KMS-11 (cell line): ENCODE data around the gene ZNF665.
"Not testable (repeated sequence)": the region's sequence is repeated elsewhere in the genome, so short reads cannot be mapped to it uniquely, and the experiment has no call there.

Experiments used
- H2AFZ ChIP-seq: fragments of 200-600 bp; sonication (generic); 2 replicates; pipeline ENCODE4 v1.6.1; 2016; ENCODE audit warnings: antibody characterized with exemption, mixed run types, low read depth
- H3K27ac ChIP-seq: fragments of 200-600 bp; sonication (generic); 2 replicates; pipeline ENCODE4 v1.6.1; 2016; ENCODE audit warnings: mild to moderate bottlenecking, mixed run types
- H3K27me3 ChIP-seq: fragments of 200-600 bp; sonication (generic); 2 replicates; pipeline ENCODE4 v1.6.1; 2017; ENCODE audit warnings: mild to moderate bottlenecking, low read depth, mixed run types, moderate library complexity; ENCODE audit not compliant: insufficient read depth
- H3K36me3 ChIP-seq: fragments of 200-600 bp; sonication (generic); 2 replicates; pipeline ENCODE4 v1.6.1; 2017; ENCODE audit warnings: mild to moderate bottlenecking, mixed run types; ENCODE audit not compliant: insufficient read depth
- H3K4me1 ChIP-seq: fragments of 200-600 bp; sonication (generic); 2 replicates; pipeline ENCODE4 v1.6.1; 2016; ENCODE audit warnings: mild to moderate bottlenecking, low read depth, mixed run types; ENCODE audit not compliant: poor library complexity, severe bottlenecking
- H3K4me2 ChIP-seq: fragments of 200-600 bp; sonication (generic); 2 replicates; pipeline ENCODE4 v1.7.0; 2016; ENCODE audit warnings: mild to moderate bottlenecking, mixed run types
- H3K4me3 ChIP-seq: fragments of 200-600 bp; sonication (generic); IDR thresholded peaks from 2 replicates; pipeline ENCODE4 v1.6.1; 2017; ENCODE audit warnings: low read depth, low read length, mixed read lengths; ENCODE audit not compliant: insufficient read depth
- H3K79me2 ChIP-seq: fragments of 200-600 bp; sonication (generic); 2 replicates; pipeline ENCODE4 v1.6.1; 2016; ENCODE audit warnings: low read depth, mixed run types; ENCODE audit not compliant: insufficient read depth
- H3K9ac ChIP-seq: fragments of 200-600 bp; sonication (generic); 2 replicates; pipeline ENCODE4 v1.6.1; 2016; ENCODE audit warnings: mild to moderate bottlenecking, mixed run types
- H4K20me1 ChIP-seq: fragments of 200-600 bp; sonication (generic); 2 replicates; pipeline ENCODE4 v1.6.1; 2016; ENCODE audit warnings: mild to moderate bottlenecking, mixed run types; ENCODE audit not compliant: insufficient read depth
- CTCF ChIP-seq: fragments of 200-600 bp; sonication (generic); conservative IDR thresholded peaks from 2 replicates; pipeline ENCODE4 v1.6.1; 2017; ENCODE audit warnings: low read depth, mild to moderate bottlenecking, antibody characterized with exemption, low read length, moderate library complexity, mixed read lengths

ZNF665 gene

GRCh38 chr19:53212703-53213320 is 19.7 kb upstream of the ZNF665 start:
- Histone ChIP-seq H3K79me2 (no peaks in the 10 kb centered on the region), H3K9ac (no peak overlapping the region), H3K27ac (no peak overlapping the region), H3K4me3 (no peak overlapping the region), H3K4me1 (no peaks in the 10 kb centered on the region), H3K27me3 (no peaks in the 10 kb centered on the region), H3K36me3 (no peaks in the 10 kb centered on the region), H4K20me1 (no peaks in the 10 kb centered on the region), H3K4me2 (no peak overlapping the region), H2AFZ (no peak overlapping the region)
- no peak for TF ChIP-seq CTCF

GRCh38 chr19:53211554-53211953 is 18.4 kb upstream of the ZNF665 start:
- not testable (repeated sequence) for H4K20me1 ChIP-seq, H3K27ac ChIP-seq, H3K9ac ChIP-seq

GRCh38 chr19:53196777-53197396 is 3.7 kb upstream of the ZNF665 start:
- Histone ChIP-seq H3K4me2 (no peak overlapping the region), H3K27me3 (no peaks in the 10 kb centered on the region), H4K20me1 (no peaks in the 10 kb centered on the region), H3K4me3 (no peak overlapping the region), H3K27ac (no peak overlapping the region; the same call in 1 of the 2 replicates), H3K36me3 (no peaks in the 10 kb centered on the region), H3K79me2 (no peaks in the 10 kb centered on the region), H2AFZ (peak overlapping the region; percentile 52; the same call in 1 of the 2 replicates), H3K9ac (0 out of 2 replicates have a peak overlapping the region, but pooled peaks have one; percentile 25), H3K4me1 (no peaks in the 10 kb centered on the region)
- no peak for TF ChIP-seq CTCF

More at GRCh38 chr19:53211554-53211953, 18.4 kb upstream of the ZNF665 start:
- H3K4me2 ChIP-seq, H3K79me2 ChIP-seq, H2AFZ ChIP-seq, H3K27me3 ChIP-seq, H3K4me3 ChIP-seq, H3K36me3 ChIP-seq, H3K4me1 ChIP-seq: not testable (repeated sequence)

GRCh38 chr19:53195265-53195903 is 2.2 kb upstream of the ZNF665 start:
- no peaks in the 10 kb centered on the region for H3K36me3 ChIP-seq
- no peak overlapping the region for H3K9ac ChIP-seq
- no peaks in the 10 kb centered on the region for H3K4me1 ChIP-seq
- no peak overlapping the region for H2AFZ ChIP-seq
- no peaks in the 10 kb centered on the region for H3K27me3 ChIP-seq
- no peak overlapping the region for H3K4me2 ChIP-seq
- TF ChIP-seq CTCF: peak; percentile 77
- no peaks in the 10 kb centered on the region for H4K20me1 ChIP-seq
- no peak overlapping the region for H3K4me3 ChIP-seq
- no peaks in the 10 kb centered on the region for H3K79me2 ChIP-seq
- H3K27ac ChIP-seq: no peak overlapping the region
